ENCODE measurements around the gene SIX2. TPM values are rescaled to one million over a fixed set of nuclear protein-coding genes. Genes with fewer than 3 reads are reported as not detected.

Gene SIX2
- total and polyA plus RNA-seq, 2 donors (not counting 3 experiments of a cell fraction or from before 2014, with no cell fraction given), result 0.24 to 0.54 TPM

DNA sequence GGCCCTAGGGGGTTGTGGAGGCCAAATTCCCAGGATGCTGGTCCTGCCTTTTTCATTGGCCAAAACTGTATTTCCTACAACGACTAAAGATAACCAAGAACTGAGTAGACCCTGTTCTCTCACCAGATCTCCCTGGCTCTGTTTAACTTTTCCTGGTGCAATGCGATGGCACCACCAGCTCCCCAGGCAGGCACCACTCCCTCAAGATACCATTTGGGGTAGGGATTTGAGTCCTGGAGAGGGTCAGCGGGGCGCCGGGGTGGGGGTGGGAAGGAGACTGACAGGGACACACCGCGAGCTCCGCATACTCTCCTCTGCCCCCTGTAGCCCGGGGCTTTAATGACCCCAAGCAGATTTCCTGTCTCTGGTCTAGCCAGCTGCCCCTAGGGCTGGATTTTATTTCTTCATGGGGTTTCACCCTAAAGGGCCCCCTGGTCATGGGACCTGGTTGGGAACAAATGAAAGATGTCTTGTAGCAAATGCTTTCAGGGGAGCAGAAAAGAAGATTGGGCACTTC, 7.3 kb downstream of the SIX2 start:
- no peak for DNase-seq (ENCODE audit: low read depth, low spot score)
- BruUV-seq (replicated peaks), result no TSS peak
- Histone ChIP-seq H3K79me2 (ENCODE audit: control insufficient read depth, insufficient read depth, low read length) (no peaks in the 10 kb centered on the region), H3K9ac (replicated peaks; ENCODE audit: extremely low read depth, insufficient read depth, low read length) (no peak overlapping the region), H3K4me1 (ENCODE audit: control insufficient read depth, extremely low read depth, insufficient read depth, low read length) (peaks cover 14% of the 10 kb centered on the region), H3K9me3 (replicated peaks; ENCODE audit: control insufficient read depth, insufficient read depth, low read length) (no peaks in the 10 kb centered on the region), H3K4me2 (ENCODE audit: insufficient read depth, low read length) (peak overlapping the region; percentile 67), H4K20me1 (replicated peaks; ENCODE audit: control insufficient read depth, extremely low read depth, insufficient read depth, low read length) (no peaks in the 10 kb centered on the region), H3K36me3 (ENCODE audit: control insufficient read depth in 2 of 2, extremely low read depth in 1 of 2, insufficient read depth in 2 of 2, low read length in 2 of 2) (no peaks in the 10 kb centered on the region), H2AFZ (ENCODE audit: low read depth, low read length) (no peak overlapping the region), H3K9me1 (replicated peaks; ENCODE audit: control insufficient read depth, extremely low read depth, insufficient read depth, low read length) (no peaks in the 10 kb centered on the region), H3K27me3 (ENCODE audit: control insufficient read depth in 2 of 2, insufficient read depth in 2 of 2, low read length in 2 of 2) (peaks cover 84 to 96% of the 10 kb centered on the region in 2 experiments), H3K27ac (ENCODE audit: insufficient read depth, low read depth, low read length) (no peak overlapping the region), H3K4me3 (replicated peaks in 1 of 3; ENCODE audit: insufficient read depth in 1 of 3, low read depth in 1 of 3, low read length in 3 of 3) (no peak overlapping the region)
- ChIA-PET POLR2A (interaction anchor here (0.6 kb wide), 1 partner anchor 81 kb away, joined by 5 read pairs; no protein-coding TSS in a partner anchor), CTCF (interaction anchor here (0.6 to 1.4 kb wide), 3 partner anchors 20 to 811 kb away, joined by 3 to 4 read pairs (median 4); no protein-coding TSS in a partner anchor)
- dilution Hi-C loops (cut with MboI; ENCODE audit: extremely low pct_ligation_motif_present, low sequenced_read_pairs) (no loop called here), intact Hi-C loops (cut with micrococcal nuclease) (no loop called here)
- TF ChIP-seq GATA2 (IDR thresholded peaks at IDR 0.05; ENCODE audit: insufficient read depth, insufficient read length, low read depth, low read length), result no peak
- TF ChIP-seq, protein P1, sequence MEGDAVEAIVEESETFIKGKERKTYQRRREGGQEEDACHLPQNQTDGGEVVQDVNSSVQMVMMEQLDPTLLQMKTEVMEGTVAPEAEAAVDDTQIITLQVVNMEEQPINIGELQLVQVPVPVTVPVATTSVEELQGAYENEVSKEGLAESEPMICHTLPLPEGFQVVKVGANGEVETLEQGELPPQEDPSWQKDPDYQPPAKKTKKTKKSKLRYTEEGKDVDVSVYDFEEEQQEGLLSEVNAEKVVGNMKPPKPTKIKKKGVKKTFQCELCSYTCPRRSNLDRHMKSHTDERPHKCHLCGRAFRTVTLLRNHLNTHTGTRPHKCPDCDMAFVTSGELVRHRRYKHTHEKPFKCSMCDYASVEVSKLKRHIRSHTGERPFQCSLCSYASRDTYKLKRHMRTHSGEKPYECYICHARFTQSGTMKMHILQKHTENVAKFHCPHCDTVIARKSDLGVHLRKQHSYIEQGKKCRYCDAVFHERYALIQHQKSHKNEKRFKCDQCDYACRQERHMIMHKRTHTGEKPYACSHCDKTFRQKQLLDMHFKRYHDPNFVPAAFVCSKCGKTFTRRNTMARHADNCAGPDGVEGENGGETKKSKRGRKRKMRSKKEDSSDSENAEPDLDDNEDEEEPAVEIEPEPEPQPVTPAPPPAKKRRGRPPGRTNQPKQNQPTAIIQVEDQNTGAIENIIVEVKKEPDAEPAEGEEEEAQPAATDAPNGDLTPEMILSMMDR (IDR thresholded peaks at IDR 0.05; ENCODE audit: extremely low read depth in 1 of 2, insufficient read depth in 1 of 2, low read depth in 1 of 2, low read length in 2 of 2), result peak in 1 of 2 donors; percentile 2
- peak; percentile 37 for FAIRE-seq

Measured in endothelial cell of umbilical vein (primary cell).